DMS 273 (cell line): ENCODE measurements around the gene SIAE.
A peak's percentile ranks its signal among the peaks of the same experiment; 100 is the strongest.
"Not testable (repeated sequence)": the region's sequence is repeated elsewhere in the genome, so short reads cannot be mapped to it uniquely, and the experiment has no call there.

Experiments used
- DNase-seq: peaks from one replicate; lab custom pipeline; 2025; ENCODE audit not compliant: unreplicated experiment; lab: John Stamatoyannopoulos, UW

SIAE gene

GRCh38 chr11:124625504-124626168 is 47.9 kb downstream of the SIAE start:
- DNase-seq = no peak

- DNase-seq = no peak
Observed at GRCh38 chr11:124623861-124624525, 49.5 kb downstream of the SIAE start.

GRCh38 chr11:124622531-124623451 is 50.7 kb downstream of the SIAE start, which contains the start of gene TBRG1:
TBRG1 (plus strand) TSS chr11:124622864; CDS start chr11:124623084, 220 bp downstream.
- peak; percentile 93 for DNase-seq

- DNase-seq = no peak
Observed at GRCh38 chr11:124618863-124619262, 54.7 kb downstream of the SIAE start.

GRCh38 chr11:124612567-124613246 is 60.8 kb downstream of the SIAE start:
- no peak for DNase-seq

- DNase-seq = peak; percentile 2
Observed at GRCh38 chr11:124612045-124612444, 61.5 kb downstream of the SIAE start.

- peak; percentile 34 for DNase-seq
Observed at GRCh38 chr11:124611064-124611463, 62.5 kb downstream of the SIAE start, which contains the start of gene PANX3. PANX3 (plus strand) TSS chr11:124611428; CDS start chr11:124611557, 129 bp downstream.

GRCh38 chr11:124610295-124610694 is 63.2 kb downstream of the SIAE start:
- DNase-seq = no peak

GRCh38 chr11:124608147-124608546 is 65.4 kb downstream of the SIAE start:
- no peak for DNase-seq

GRCh38 chr11:124605719-124606118 is 67.8 kb downstream of the SIAE start:
- DNase-seq = no peak

- DNase-seq = not testable (repeated sequence)
Observed at GRCh38 chr11:124602723-124603122, 70.8 kb downstream of the SIAE start.

- DNase-seq = no peak
Observed at GRCh38 chr11:124602193-124602592, 71.3 kb downstream of the SIAE start.

- no peak for DNase-seq
Observed at GRCh38 chr11:124600621-124601320, 72.8 kb downstream of the SIAE start.

- DNase-seq = no peak
Observed at GRCh38 chr11:124597626-124598025, 75.9 kb downstream of the SIAE start.

GRCh38 chr11:124595302-124595701 is 78.2 kb downstream of the SIAE start:
- DNase-seq = no peak

- DNase-seq = no peak
Observed at GRCh38 chr11:124592627-124593026, 80.9 kb downstream of the SIAE start.

GRCh38 chr11:124591430-124591829 is 82.1 kb downstream of the SIAE start:
- DNase-seq = no peak

GRCh38 chr11:124586238-124586860 is 87.2 kb downstream of the SIAE start:
- peak; percentile 68 for DNase-seq

- no peak for DNase-seq
Observed at GRCh38 chr11:124584681-124585372, 88.7 kb downstream of the SIAE start.
